Upper lobe of left lung (tissue), 6 donors: ENCODE data around the gene UBAC1. TPM values are rescaled to one million over a fixed set of nuclear protein-coding genes. Genes with fewer than 3 reads are reported as not detected.

Source experiments
- ATAC-seq, 2 donors: fragments of 200-7000 bp; cut with Tn5 transposase; one replicate each; pipeline ENCODE4 v1.9.1; 2022; ENCODE audit warnings: mild to moderate bottlenecking in 2 of 2, moderate library complexity in 2 of 2; ENCODE audit not compliant: low FRiP score in 2 of 2
- DNase-seq, 2 donors: peaks; one replicate each; pipeline ENCODE4 v3.0.0-alpha.2; 2019 to 2020
- H3K27ac ChIP-seq, 4 donors: fragments of 200-600 bp; sonication (generic); one replicate each; pipeline ENCODE4 v1.5.1; 2016 to 2019
- H3K27me3 ChIP-seq, 4 donors: fragments of 200-600 bp; sonication (generic); one replicate each; pipeline ENCODE4 v1.5.1; 2017 to 2019
- H3K36me3 ChIP-seq, 4 donors: fragments of 200-600 bp; sonication (generic); one replicate each; pipeline ENCODE4 v1.5.1; 2016 to 2019
- H3K4me1 ChIP-seq, 4 donors: fragments of 200-600 bp; sonication (generic); one replicate each; pipeline ENCODE4 v1.5.1; 2018 to 2019
- H3K4me3 ChIP-seq, 4 donors: fragments of 200-600 bp; sonication (generic); one replicate each; pipeline ENCODE4 v1.5.1; 2017 to 2019; ENCODE audit warnings: mild to moderate bottlenecking in 2 of 4, moderate library complexity in 1 of 4
- H3K9me3 ChIP-seq, 4 donors: fragments of 200-600 bp; sonication (generic); one replicate each; pipeline ENCODE4 v1.5.1; 2018 to 2019
- EP300 ChIP-seq, 4 donors: sonication (generic); formaldehyde crosslinking; IDR thresholded peaks; one replicate each; pipeline ENCODE4 v1.5.1; 2017; ENCODE audit warnings: antibody characterized with exemption in 4 of 4, control low read depth in 2 of 4
- POLR2A ChIP-seq, 4 donors: fragments of 450-650 bp; IDR thresholded peaks; one replicate each; pipeline ENCODE4 v1.5.1; 2016 to 2017; ENCODE audit warnings: antibody characterized with exemption in 4 of 4, mild to moderate bottlenecking in 2 of 4
- POLR2AphosphoS5 ChIP-seq, 2 donors: sonication (generic); formaldehyde crosslinking; IDR thresholded peaks; one replicate each; pipeline ENCODE4 v1.5.1; 2017; ENCODE audit warnings: antibody characterized with exemption in 2 of 2
- WGBS, 2 donors: methylation state at CpG; one replicate each; pipeline ENCODE4 v1.1.5; 2017 to 2018; 5-methylcytosine and 5-hydroxymethylcytosine counted together
- total RNA-seq, 6 donors: library from RNA; depleted of rRNA in 4 of 6; stranded (reverse); fragments of >200 nt in 4 of 6; gene quantifications; one replicate each; pipeline versions ENCODE4 v1.1.0 to v1.2.1, GENCODE V29; 2016 to 2021
- TF ChIP-seq, protein P1 (sequence below), 6 experiments: fragments of 450-650 bp in 4 of 6; fragments of 200-600 bp in 2 of 6; sonication (generic) in 2 of 6; IDR thresholded peaks; one replicate each; pipeline ENCODE4 v1.5.1; 2016 to 2019; ENCODE audit warnings: antibody characterized with exemption in 6 of 6
- donor health status: DM: no; HTN: no; CAD: no; lungs with moderate emphysema.
- donor health status: DM: no; HTN: yes; CAD: no; lungs with severe emphysema.

The UBAC1 gene
- total RNA-seq, 6 donors from 2014 or later: 38.0 to 72.3 (median 49.3) TPM

DNA sequence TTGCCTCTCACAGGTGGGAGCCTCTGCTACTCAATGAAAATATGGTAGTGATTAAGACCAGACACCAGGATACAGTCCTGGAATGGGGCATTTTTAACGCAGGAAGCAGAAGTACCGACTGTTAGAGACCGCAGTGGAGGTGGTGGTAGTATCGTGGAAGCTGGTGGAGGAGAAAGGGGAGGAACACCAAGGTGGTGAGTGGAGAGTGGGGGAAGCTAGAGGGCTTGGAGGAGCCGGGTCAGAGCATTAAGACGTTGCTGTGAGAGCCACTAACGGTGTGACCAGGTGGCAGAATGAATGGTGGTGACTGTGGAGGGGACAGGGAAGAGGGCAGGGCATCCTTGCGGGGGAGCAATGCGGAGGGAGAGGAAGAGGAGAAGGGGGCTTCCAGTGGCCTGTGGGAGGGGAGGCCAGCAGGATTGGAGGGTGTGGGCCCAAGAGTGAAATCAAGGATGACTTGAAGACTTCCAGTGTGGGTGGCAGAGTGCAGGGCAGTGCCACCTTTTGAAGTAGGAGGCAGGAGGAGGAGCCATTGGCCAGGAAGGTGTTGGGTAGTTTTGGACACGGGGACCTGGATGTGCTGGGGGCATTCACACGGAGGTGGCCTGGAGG, 1.6 kb upstream of the UBAC1 start:
- Histone ChIP-seq H3K4me1 (peaks cover 24 to 37% (median 26%) of the 10 kb centered on the region in 4 donors), H3K27me3 (no peaks in the 10 kb centered on the region), H3K27ac (no peak overlapping the region), H3K4me3 (no peak overlapping the region), H3K36me3 (no peaks in the 10 kb centered on the region), H3K9me3 (no peaks in the 10 kb centered on the region)
- WGBS, 2 donors: 59 to 67% methylated on average over 11 of the region's 11 CpGs
- DNase-seq (no peak), ATAC-seq (no peak)
- no peak for TF ChIP-seq POLR2AphosphoS5 (IDR thresholded peaks at IDR 0.05)

DNA sequence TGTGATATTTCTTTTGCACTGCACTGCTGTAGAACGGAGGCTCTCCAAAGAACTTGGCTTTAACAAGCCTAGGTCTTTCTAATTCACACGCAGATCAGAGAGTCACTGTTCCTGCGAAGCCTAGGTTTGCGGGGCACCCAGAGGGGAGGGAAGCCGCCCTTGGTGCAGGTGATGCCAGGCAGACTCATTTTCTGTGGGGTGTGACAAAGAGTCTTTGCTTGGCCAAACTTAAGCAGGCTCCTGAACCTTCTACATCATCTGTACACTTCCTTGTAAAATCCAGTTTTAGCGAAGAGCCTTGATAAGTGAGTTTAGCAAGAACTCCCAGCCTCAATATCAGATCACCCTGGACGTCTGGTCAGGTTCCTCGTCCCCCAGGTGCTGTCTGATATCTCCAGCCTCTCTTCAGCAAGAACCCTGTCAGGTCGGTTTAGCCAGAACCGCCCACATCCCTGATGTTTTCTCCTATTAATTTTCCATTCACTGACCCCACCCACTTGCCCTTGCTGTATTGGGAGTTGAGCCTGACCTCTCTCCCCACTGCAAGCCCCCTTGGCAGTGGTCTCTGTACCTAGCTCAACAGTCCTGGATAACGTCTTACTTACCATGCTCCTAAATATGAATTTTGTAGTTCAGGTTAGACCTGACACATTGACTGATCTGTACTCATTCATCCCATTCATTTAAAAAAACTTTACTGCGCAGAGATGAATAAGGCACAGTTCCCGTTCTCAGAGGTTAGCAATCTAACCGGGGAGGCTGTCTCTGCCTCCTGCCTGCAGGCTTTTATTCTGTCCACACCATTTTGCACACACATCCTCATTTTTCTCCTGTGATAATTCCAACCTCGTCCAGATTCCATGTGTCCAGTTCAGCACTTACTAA, 880 bp upstream of the UBAC1 start:
- Histone ChIP-seq H3K27ac (no peak overlapping the region), H3K4me3 (peak overlapping the region in 1 of 4 donors; percentile 97), H3K36me3 (no peaks in the 10 kb centered on the region), H3K27me3 (no peaks in the 10 kb centered on the region), H3K4me1 (peaks cover 20 to 31% (median 21%) of the 10 kb centered on the region in 4 donors), H3K9me3 (no peaks in the 10 kb centered on the region)
- DNase-seq (no peak), ATAC-seq (no peak)
- WGBS, 2 donors: 39 to 53% methylated on average over 13 to 15 of the region's 15 CpGs
- TF ChIP-seq EP300 (IDR thresholded peaks at IDR 0.05): no peak
- TF ChIP-seq, protein P1, sequence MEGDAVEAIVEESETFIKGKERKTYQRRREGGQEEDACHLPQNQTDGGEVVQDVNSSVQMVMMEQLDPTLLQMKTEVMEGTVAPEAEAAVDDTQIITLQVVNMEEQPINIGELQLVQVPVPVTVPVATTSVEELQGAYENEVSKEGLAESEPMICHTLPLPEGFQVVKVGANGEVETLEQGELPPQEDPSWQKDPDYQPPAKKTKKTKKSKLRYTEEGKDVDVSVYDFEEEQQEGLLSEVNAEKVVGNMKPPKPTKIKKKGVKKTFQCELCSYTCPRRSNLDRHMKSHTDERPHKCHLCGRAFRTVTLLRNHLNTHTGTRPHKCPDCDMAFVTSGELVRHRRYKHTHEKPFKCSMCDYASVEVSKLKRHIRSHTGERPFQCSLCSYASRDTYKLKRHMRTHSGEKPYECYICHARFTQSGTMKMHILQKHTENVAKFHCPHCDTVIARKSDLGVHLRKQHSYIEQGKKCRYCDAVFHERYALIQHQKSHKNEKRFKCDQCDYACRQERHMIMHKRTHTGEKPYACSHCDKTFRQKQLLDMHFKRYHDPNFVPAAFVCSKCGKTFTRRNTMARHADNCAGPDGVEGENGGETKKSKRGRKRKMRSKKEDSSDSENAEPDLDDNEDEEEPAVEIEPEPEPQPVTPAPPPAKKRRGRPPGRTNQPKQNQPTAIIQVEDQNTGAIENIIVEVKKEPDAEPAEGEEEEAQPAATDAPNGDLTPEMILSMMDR (IDR thresholded peaks at IDR 0.05): no peak
- TF ChIP-seq POLR2AphosphoS5 (IDR thresholded peaks at IDR 0.05): no peak
- TF ChIP-seq POLR2A (IDR thresholded peaks at IDR 0.05): no peak

DNA sequence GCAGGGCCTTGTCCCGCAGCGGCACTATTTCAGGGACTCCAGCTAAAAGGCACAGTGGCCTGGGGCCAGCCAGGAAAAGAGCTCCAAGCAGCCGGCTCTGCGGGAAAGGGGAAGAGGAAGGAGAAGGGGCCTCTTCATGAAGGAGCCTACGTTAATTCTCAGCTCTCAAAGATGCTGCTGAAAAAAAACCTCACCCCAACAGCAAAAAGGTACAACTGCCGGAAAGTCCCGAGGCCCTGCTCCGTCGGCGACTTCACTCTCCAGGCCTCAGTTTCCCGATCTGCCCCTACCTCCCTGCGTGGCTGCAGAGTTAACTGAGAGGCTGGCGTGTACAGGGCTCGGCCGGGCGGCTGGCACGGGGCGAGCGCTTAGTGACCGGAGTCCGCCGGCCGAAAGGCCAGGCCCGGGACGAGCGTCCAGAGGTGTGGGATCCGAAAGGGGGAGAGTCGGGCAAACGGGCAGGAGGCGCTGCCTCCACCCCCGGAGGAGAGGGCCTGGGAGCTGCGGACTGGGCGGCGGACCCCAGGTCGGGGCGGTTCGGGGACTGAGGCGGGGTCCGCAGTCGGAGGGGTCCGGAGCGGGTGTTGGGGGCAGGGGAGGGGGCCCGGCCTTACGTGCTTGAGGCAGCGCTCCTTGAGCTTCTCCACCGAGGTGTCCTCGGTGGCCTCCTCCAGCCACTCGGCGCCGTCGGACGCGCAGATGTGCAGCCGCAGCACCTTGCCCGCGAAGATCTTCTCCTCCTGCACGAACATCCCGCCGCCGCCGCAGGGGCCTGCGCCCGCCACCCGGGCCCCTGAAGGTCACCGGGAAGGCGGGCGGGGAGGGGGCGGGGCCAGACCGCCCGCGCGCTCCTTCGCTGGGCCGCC, 529 bp downstream of the UBAC1 start:
- no peaks in the 10 kb centered on the region for H3K27me3 ChIP-seq

DNA sequence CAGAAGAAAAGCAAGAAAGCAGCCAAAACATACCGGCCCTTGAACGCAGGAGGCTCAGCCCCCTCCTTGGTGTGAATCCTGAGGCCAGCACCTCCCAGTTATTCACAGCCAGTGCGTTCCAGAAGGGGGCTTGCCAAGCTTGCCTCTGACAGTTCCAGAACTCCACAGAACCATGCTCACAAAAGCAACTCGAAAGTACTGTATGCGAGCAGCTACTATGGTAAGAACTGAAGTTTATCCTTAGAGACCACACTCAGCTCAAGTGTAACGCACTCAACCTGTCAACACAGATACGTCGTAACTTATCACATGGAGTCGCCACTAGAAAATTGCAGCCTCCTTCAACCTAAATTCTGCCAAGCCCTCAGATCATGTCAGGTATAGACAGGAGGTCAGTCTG, 1.4 kb downstream of the UBAC1 start:
- Histone ChIP-seq H3K36me3 (peaks cover 0 to 3% (median 0%) of the 10 kb centered on the region in 4 donors), H3K4me1 (peaks cover 20 to 31% (median 21%) of the 10 kb centered on the region in 4 donors), H3K9me3 (no peaks in the 10 kb centered on the region), H3K27ac (peak overlapping the region; percentile 86 to 93 (median 90)), H3K27me3 (no peaks in the 10 kb centered on the region), H3K4me3 (peak overlapping the region; percentile 80 to 99 (median 90))
- no peak for DNase-seq
- TF ChIP-seq POLR2AphosphoS5 (IDR thresholded peaks at IDR 0.05) (no peak), POLR2A (IDR thresholded peaks at IDR 0.05) (no peak), EP300 (IDR thresholded peaks at IDR 0.05) (no peak)
- TF ChIP-seq, protein P1 (IDR thresholded peaks at IDR 0.05): no peak
- 52 to 54% methylated on average over 9 of the region's 9 CpGs for WGBS, 2 donors
- ATAC-seq: no peak

More for the DNA sequence above, 529 bp downstream of the UBAC1 start:
- DNase-seq: peak; percentile 35 to 88
- peak in 1 of 2 donors; percentile 44 for ATAC-seq
- 1 to 3% methylated on average over 11 to 54 of the region's 74 CpGs for WGBS, 2 donors
- no peaks in the 10 kb centered on the region for H3K36me3 ChIP-seq
- TF ChIP-seq, protein P1 (IDR thresholded peaks at IDR 0.05): no peak
- no peak for TF ChIP-seq EP300 (IDR thresholded peaks at IDR 0.05)
- TF ChIP-seq POLR2A (IDR thresholded peaks at IDR 0.05): no peak
- TF ChIP-seq POLR2AphosphoS5 (IDR thresholded peaks at IDR 0.05): no peak
- H3K9me3 ChIP-seq: no peaks in the 10 kb centered on the region
- H3K4me3 ChIP-seq: peak overlapping the region; percentile 80 to 99 (median 90)
- H3K27ac ChIP-seq: peak overlapping the region; percentile 86 to 93 (median 90)
- H3K4me1 ChIP-seq: peaks cover 20 to 31% (median 21%) of the 10 kb centered on the region in 4 donors
